ENCODE results near the gene CACHD1.

DNA sequence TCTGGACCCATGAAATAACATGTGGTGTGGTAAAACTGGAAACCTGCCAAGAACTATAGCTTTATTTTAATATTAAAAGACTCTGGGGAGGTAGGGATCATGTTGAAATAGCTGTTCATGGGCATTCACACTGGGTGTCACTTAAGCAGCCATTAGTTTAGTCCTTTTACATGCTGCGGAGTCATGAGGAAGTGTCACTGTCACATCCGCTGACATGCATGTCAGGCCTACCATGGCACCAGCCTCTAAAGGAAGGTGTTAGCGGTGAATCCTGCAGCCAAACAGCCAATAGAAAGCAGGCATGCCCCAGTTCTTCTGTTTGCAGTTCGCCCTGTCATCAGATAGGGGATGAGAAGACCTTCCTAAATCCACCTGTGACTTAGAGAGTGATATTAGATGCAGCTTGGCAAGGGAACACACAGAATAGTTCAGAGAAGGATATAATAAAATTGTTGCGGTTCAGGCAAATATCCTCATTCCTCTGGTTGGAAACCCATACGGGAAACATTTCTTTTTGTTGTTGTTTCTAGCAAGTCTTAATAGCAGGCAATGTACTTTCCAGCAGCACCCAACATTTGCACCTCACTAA lies 100.4 kb downstream of the CACHD1 start:
- TF ChIP-seq, protein P1, sequence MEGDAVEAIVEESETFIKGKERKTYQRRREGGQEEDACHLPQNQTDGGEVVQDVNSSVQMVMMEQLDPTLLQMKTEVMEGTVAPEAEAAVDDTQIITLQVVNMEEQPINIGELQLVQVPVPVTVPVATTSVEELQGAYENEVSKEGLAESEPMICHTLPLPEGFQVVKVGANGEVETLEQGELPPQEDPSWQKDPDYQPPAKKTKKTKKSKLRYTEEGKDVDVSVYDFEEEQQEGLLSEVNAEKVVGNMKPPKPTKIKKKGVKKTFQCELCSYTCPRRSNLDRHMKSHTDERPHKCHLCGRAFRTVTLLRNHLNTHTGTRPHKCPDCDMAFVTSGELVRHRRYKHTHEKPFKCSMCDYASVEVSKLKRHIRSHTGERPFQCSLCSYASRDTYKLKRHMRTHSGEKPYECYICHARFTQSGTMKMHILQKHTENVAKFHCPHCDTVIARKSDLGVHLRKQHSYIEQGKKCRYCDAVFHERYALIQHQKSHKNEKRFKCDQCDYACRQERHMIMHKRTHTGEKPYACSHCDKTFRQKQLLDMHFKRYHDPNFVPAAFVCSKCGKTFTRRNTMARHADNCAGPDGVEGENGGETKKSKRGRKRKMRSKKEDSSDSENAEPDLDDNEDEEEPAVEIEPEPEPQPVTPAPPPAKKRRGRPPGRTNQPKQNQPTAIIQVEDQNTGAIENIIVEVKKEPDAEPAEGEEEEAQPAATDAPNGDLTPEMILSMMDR (IDR thresholded peaks at IDR 0.05 in 2 of 3, conservative IDR thresholded peaks at IDR 0.05 in 1 of 3; ENCODE audit: borderline replicate concordance in 1 of 3, insufficient read depth in 1 of 3, low read depth in 2 of 3, low read length in 2 of 3): no peak
- TF ChIP-seq SP1 (IDR thresholded peaks at IDR 0.05; ENCODE audit: low read depth) (no peak), SIN3A (IDR thresholded peaks at IDR 0.05; ENCODE audit: low read depth) (no peak)
- TF ChIP-seq, protein P2, sequence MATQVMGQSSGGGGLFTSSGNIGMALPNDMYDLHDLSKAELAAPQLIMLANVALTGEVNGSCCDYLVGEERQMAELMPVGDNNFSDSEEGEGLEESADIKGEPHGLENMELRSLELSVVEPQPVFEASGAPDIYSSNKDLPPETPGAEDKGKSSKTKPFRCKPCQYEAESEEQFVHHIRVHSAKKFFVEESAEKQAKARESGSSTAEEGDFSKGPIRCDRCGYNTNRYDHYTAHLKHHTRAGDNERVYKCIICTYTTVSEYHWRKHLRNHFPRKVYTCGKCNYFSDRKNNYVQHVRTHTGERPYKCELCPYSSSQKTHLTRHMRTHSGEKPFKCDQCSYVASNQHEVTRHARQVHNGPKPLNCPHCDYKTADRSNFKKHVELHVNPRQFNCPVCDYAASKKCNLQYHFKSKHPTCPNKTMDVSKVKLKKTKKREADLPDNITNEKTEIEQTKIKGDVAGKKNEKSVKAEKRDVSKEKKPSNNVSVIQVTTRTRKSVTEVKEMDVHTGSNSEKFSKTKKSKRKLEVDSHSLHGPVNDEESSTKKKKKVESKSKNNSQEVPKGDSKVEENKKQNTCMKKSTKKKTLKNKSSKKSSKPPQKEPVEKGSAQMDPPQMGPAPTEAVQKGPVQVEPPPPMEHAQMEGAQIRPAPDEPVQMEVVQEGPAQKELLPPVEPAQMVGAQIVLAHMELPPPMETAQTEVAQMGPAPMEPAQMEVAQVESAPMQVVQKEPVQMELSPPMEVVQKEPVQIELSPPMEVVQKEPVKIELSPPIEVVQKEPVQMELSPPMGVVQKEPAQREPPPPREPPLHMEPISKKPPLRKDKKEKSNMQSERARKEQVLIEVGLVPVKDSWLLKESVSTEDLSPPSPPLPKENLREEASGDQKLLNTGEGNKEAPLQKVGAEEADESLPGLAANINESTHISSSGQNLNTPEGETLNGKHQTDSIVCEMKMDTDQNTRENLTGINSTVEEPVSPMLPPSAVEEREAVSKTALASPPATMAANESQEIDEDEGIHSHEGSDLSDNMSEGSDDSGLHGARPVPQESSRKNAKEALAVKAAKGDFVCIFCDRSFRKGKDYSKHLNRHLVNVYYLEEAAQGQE (IDR thresholded peaks at IDR 0.05; ENCODE audit: low read depth): no peak

Measured in HCT116 (cell line).